SK-N-SH (cell line): Measurements from ENCODE around the gene TRO. TPM values are rescaled to one million over a fixed set of nuclear protein-coding genes. Genes with fewer than 3 reads are reported as not detected.

Source experiments
- CTCF ChIA-PET: fragments of 300-600, 350-600 bp; formaldehyde crosslinking; extraction: SDS; loops from one replicate; lab custom pipeline; 2021; lab: Yijun Ruan, JAX
- POLR2A ChIA-PET: fragments of 350-600 bp; sonication (Branson Sonifier 250); formaldehyde crosslinking; extraction: SDS; loops from one replicate; lab custom pipeline; 2020; ENCODE audit warnings: antibody characterized with exemption, inconsistent platforms; lab: Yijun Ruan, JAX
- DNase-seq: peaks from one replicate; pipeline ENCODE4 v3.0.0; 2012
- H2AFZ ChIP-seq: fragments of 200-600 bp; sonication (generic); 2 replicates; pipeline ENCODE4 v1.8.1; 2016; ENCODE audit warnings: antibody characterized with exemption, mild to moderate bottlenecking, low read depth
- H3F3A ChIP-seq: fragments of 200-600 bp; sonication (generic); replicated peaks from 2 replicates; pipeline ENCODE3; 2016; ENCODE audit warnings: antibody characterized with exemption, mild to moderate bottlenecking; ENCODE audit not compliant: insufficient read depth
- H3K27ac ChIP-seq, 2 experiments: fragments of 200-500 bp in 1 of 2; fragments of 200-600 bp in 1 of 2; sonication (Bioruptor generic) in 1 of 2; sonication (generic), shearing (Covaris generic) in 1 of 2; 2 replicates each; pipeline versions ENCODE4 v1.5.1 to v1.6.1; 2014 to 2016; ENCODE audit warnings: low read depth in 2 of 2, inconsistent platforms in 1 of 2, low read length in 1 of 2, mild to moderate bottlenecking in 1 of 2, mixed read lengths in 1 of 2
- H3K27me3 ChIP-seq: fragments of 200-600 bp; sonication (generic), shearing (Covaris generic); 2 replicates; pipeline ENCODE4 v1.6.1; 2016; ENCODE audit warnings: mixed run types; ENCODE audit not compliant: insufficient read depth
- H3K36me3 ChIP-seq, 2 experiments: fragments of 200-500 bp in 1 of 2; fragments of 200-600 bp in 1 of 2; sonication (Bioruptor generic) in 1 of 2; sonication (generic) in 1 of 2; replicated peaks in 1 of 2; 2 replicates each; pipeline versions ENCODE3 to v1.5.1; 2014 to 2016; ENCODE audit warnings: low read length in 1 of 2, mild to moderate bottlenecking in 1 of 2; ENCODE audit not compliant: insufficient read depth in 2 of 2, control insufficient read depth in 1 of 2
- H3K4me1 ChIP-seq, 2 experiments: fragments of 200-500 bp in 1 of 2; fragments of 200-600 bp in 1 of 2; sonication (Bioruptor generic) in 1 of 2; sonication (generic), shearing (Covaris generic) in 1 of 2; 2 replicates each; pipeline versions ENCODE4 v1.5.1 to v1.6.1; 2014 to 2016; ENCODE audit warnings: low read depth in 1 of 2, low read length in 1 of 2, mixed run types in 1 of 2; ENCODE audit not compliant: insufficient read depth in 2 of 2, control insufficient read depth in 1 of 2
- H3K4me2 ChIP-seq: fragments of 200-600 bp; sonication (generic), shearing (Covaris generic); 2 replicates; pipeline ENCODE4 v1.6.1; 2017; ENCODE audit warnings: mixed run types
- H3K4me3 ChIP-seq, 2 experiments: fragments of 200-500 bp in 1 of 2; fragments of 200-600 bp in 1 of 2; sonication (Bioruptor generic) in 1 of 2; sonication (generic), shearing (Covaris generic) in 1 of 2; 2 replicates each; pipeline versions ENCODE4 v1.5.1 to v1.8.1; 2014 to 2016; ENCODE audit warnings: low read depth in 2 of 2, inconsistent platforms in 1 of 2, low read length in 1 of 2, mild to moderate bottlenecking in 1 of 2, mixed read lengths in 1 of 2, moderate library complexity in 1 of 2
- H3K79me2 ChIP-seq: fragments of 200-600 bp; sonication (generic); 2 replicates; pipeline ENCODE4 v1.8.1; 2017; ENCODE audit warnings: mild to moderate bottlenecking; ENCODE audit not compliant: insufficient read depth
- H3K9ac ChIP-seq: fragments of 200-600 bp; sonication (generic); 2 replicates; pipeline ENCODE4 v1.6.1; 2017; ENCODE audit warnings: mixed run types
- H3K9me2 ChIP-seq: fragments of 200-600 bp; sonication (generic); 2 replicates; pipeline ENCODE4 v1.6.1; 2017; ENCODE audit warnings: mixed run types
- H3K9me3 ChIP-seq: fragments of 200-600 bp; sonication (generic); 2 replicates; pipeline ENCODE4 v1.6.1; 2017; ENCODE audit warnings: mixed run types, mild to moderate bottlenecking, moderate library complexity
- H4K20me1 ChIP-seq: fragments of 200-600 bp; sonication (generic); 2 replicates; pipeline ENCODE4 v1.6.1; 2017; ENCODE audit warnings: mild to moderate bottlenecking, mixed run types; ENCODE audit not compliant: insufficient read depth
- ELF1 ChIP-seq: IDR thresholded peaks from 2 replicates; pipeline ENCODE4 v1.4.0; 2012
- FOXM1 ChIP-seq: IDR thresholded peaks from 2 replicates; pipeline ENCODE4 v1.4.0; 2012; ENCODE audit warnings: low read depth, mild to moderate bottlenecking
- GABPA ChIP-seq: IDR thresholded peaks from 2 replicates; pipeline ENCODE4 v1.4.0; 2012; ENCODE audit warnings: low read depth, mild to moderate bottlenecking
- GATA2 ChIP-seq: sonication (generic); formaldehyde crosslinking; IDR thresholded peaks from 2 replicates; pipeline ENCODE4 v1.5.0; 2020; ENCODE audit warnings: mild to moderate bottlenecking, missing genetic modification reagents
- JUND ChIP-seq: IDR thresholded peaks from 2 replicates; pipeline ENCODE4 v1.4.0; 2012
- MXI1 ChIP-seq: IDR thresholded peaks from 2 replicates; pipeline ENCODE4 v1.6.1; 2012; ENCODE audit warnings: mild to moderate bottlenecking, low read depth, low read length, improper control_type of control experiment
- POLR2AphosphoS5 ChIP-seq: IDR thresholded peaks from 2 replicates; pipeline ENCODE4 v1.6.1; 2012; ENCODE audit warnings: low read depth, low read length
- RAD21 ChIP-seq: IDR thresholded peaks from 2 replicates; pipeline ENCODE4 v1.6.1; 2012; ENCODE audit warnings: mild to moderate bottlenecking, low read length
- RFX5 ChIP-seq: IDR thresholded peaks from 2 replicates; pipeline ENCODE4 v1.6.1; 2012; ENCODE audit warnings: mild to moderate bottlenecking, improper control_type of control experiment, low read length
- SIN3A ChIP-seq: IDR thresholded peaks from 2 replicates; pipeline ENCODE4 v1.6.1; 2012; ENCODE audit warnings: low read depth, mild to moderate bottlenecking, low read length, moderate library complexity, borderline replicate concordance
- YY1 ChIP-seq: IDR thresholded peaks from 2 replicates; pipeline ENCODE4 v1.4.0; 2012; ENCODE audit warnings: low read depth, mild to moderate bottlenecking
- WGBS: methylation state at CpG from one replicate; pipeline ENCODE4 v1.1.6; 2017; ENCODE audit warnings: low lambda C conversion rate; 5-methylcytosine and 5-hydroxymethylcytosine counted together
- polyA plus RNA-seq, 3 experiments: library from polyadenylated mRNA; depleted of rRNA; stranded (reverse); fragments of >200 nt; gene quantifications; 2 replicates each; pipeline ENCODE4 v1.2.3, GENCODE V29; 2012
- TF ChIP-seq, protein P1 (sequence below): IDR thresholded peaks from 2 replicates; pipeline ENCODE4 v1.6.1; 2012; ENCODE audit warnings: mild to moderate bottlenecking, low read depth, low read length, moderate library complexity
- TF ChIP-seq, protein P2 (sequence below): IDR thresholded peaks from 2 replicates; pipeline ENCODE4 v1.4.0; 2012; ENCODE audit warnings: low read depth, borderline replicate concordance
- TF ChIP-seq, protein P3 (sequence below): IDR thresholded peaks from 2 replicates; pipeline ENCODE4 v1.4.0; 2012; ENCODE audit warnings: low read depth, borderline replicate concordance

Gene TRO
- polyA plus RNA-seq, 1 of the 3 experiments (the other 2 are of a cell fraction), result 59.1 TPM

DNA sequence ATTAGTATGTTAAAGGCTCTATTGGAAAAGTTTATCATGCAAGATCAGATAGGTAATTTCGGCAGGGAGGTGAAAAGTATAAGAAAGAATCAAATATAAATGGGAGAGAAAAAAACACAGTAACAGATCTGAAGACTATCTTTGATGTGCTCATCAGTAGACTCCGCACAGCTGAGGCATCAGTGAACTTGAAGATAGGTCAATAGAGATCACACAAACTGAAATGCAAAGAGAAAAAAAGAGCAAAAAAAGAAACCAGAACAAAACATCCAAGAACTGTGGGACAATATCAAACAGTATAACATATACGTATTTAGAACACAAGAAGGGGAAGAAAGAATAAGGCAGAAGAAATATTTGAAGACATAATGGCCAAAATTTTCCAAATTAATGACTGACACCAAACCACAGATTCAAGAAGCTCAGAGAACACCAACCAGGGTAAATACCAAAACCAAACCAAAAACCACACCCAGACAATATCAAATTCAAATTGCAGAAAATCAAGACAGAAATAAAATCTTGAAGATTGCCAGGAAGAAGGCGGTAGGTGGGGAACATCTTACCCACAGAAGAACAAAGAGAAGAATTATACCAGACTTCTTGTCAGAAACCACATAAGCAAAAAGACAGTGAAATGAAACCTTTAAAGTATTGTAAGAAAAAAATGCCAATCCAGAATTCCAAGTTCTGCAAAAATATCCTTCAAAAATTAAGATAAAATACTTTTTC, 44.3 kb downstream of the TRO start:
- Histone ChIP-seq H3K4me3 (no peak overlapping the region), H3K4me2 (no peak overlapping the region), H3F3A (no peaks in the 10 kb centered on the region), H3K4me1 (no peaks in the 10 kb centered on the region), H3K27me3 (no peaks in the 10 kb centered on the region)
- CTCF ChIA-PET, result no interaction called here
- WGBS, result 30% methylated on average over 4 of the region's 4 CpGs
- POLR2A ChIA-PET, result no interaction called here
- no peak for TF ChIP-seq ELF1
- TF ChIP-seq, protein P1, sequence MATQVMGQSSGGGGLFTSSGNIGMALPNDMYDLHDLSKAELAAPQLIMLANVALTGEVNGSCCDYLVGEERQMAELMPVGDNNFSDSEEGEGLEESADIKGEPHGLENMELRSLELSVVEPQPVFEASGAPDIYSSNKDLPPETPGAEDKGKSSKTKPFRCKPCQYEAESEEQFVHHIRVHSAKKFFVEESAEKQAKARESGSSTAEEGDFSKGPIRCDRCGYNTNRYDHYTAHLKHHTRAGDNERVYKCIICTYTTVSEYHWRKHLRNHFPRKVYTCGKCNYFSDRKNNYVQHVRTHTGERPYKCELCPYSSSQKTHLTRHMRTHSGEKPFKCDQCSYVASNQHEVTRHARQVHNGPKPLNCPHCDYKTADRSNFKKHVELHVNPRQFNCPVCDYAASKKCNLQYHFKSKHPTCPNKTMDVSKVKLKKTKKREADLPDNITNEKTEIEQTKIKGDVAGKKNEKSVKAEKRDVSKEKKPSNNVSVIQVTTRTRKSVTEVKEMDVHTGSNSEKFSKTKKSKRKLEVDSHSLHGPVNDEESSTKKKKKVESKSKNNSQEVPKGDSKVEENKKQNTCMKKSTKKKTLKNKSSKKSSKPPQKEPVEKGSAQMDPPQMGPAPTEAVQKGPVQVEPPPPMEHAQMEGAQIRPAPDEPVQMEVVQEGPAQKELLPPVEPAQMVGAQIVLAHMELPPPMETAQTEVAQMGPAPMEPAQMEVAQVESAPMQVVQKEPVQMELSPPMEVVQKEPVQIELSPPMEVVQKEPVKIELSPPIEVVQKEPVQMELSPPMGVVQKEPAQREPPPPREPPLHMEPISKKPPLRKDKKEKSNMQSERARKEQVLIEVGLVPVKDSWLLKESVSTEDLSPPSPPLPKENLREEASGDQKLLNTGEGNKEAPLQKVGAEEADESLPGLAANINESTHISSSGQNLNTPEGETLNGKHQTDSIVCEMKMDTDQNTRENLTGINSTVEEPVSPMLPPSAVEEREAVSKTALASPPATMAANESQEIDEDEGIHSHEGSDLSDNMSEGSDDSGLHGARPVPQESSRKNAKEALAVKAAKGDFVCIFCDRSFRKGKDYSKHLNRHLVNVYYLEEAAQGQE, result no peak
- TF ChIP-seq POLR2AphosphoS5, result no peak
- no peak for TF ChIP-seq SIN3A
- TF ChIP-seq GABPA, result no peak
- TF ChIP-seq, protein P2, sequence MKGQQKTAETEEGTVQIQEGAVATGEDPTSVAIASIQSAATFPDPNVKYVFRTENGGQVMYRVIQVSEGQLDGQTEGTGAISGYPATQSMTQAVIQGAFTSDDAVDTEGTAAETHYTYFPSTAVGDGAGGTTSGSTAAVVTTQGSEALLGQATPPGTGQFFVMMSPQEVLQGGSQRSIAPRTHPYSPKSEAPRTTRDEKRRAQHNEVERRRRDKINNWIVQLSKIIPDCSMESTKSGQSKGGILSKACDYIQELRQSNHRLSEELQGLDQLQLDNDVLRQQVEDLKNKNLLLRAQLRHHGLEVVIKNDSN, result no peak
- TF ChIP-seq FOXM1, result no peak
- TF ChIP-seq, protein P3, sequence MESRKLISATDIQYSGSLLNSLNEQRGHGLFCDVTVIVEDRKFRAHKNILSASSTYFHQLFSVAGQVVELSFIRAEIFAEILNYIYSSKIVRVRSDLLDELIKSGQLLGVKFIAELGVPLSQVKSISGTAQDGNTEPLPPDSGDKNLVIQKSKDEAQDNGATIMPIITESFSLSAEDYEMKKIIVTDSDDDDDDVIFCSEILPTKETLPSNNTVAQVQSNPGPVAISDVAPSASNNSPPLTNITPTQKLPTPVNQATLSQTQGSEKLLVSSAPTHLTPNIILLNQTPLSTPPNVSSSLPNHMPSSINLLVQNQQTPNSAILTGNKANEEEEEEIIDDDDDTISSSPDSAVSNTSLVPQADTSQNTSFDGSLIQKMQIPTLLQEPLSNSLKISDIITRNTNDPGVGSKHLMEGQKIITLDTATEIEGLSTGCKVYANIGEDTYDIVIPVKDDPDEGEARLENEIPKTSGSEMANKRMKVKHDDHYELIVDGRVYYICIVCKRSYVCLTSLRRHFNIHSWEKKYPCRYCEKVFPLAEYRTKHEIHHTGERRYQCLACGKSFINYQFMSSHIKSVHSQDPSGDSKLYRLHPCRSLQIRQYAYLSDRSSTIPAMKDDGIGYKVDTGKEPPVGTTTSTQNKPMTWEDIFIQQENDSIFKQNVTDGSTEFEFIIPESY, result no peak
- TF ChIP-seq GATA2 (CRISPR knock-in tag), result no peak
- no peak for TF ChIP-seq RAD21
- TF ChIP-seq MXI1, result no peak
- no peak for TF ChIP-seq RFX5
- no peak for TF ChIP-seq JUND
- TF ChIP-seq YY1, result no peak
- TF ChIP-seq, all 33 proteins: peak for 0
- H3K9ac ChIP-seq, result no peak overlapping the region
- no peak overlapping the region for H2AFZ ChIP-seq
- no peaks in the 10 kb centered on the region for H3K36me3 ChIP-seq
- no peaks in the 10 kb centered on the region for H3K9me3 ChIP-seq
- H3K79me2 ChIP-seq, result no peaks in the 10 kb centered on the region
- H3K9me2 ChIP-seq, result peaks cover 5% of the 10 kb centered on the region; the same call in 1 of the 2 replicates
- no peak overlapping the region for H3K27ac ChIP-seq
- no peak for DNase-seq
- H4K20me1 ChIP-seq, result no peaks in the 10 kb centered on the region
